SK-N-SH treated with all-trans-retinoic acid at 6 μM for 48 hours (cell line): Measurements from ENCODE around the gene CTBP2.

ENCODE experiments used
- ATAC-seq: fragments of 200-7000 bp; cut with Tn5 transposase; 3 replicates; pipeline ENCODE4 v1.9.1; 2020; ENCODE audit warnings: mild to moderate bottlenecking, moderate library complexity
- ARNTL ChIP-seq: fragments of 450-650 bp; formaldehyde crosslinking; IDR thresholded peaks from 2 replicates; pipeline ENCODE4 v1.5.0; 2020; ENCODE audit warnings: low read depth, mild to moderate bottlenecking, moderate library complexity, borderline replicate concordance
- BACH2 ChIP-seq: fragments of 250-450 bp; sonication (Bioruptor Pico); IDR thresholded peaks from 2 replicates; pipeline ENCODE4 v1.9.0; 2021; ENCODE audit warnings: mild to moderate bottlenecking, borderline replicate concordance
- CSDC2 ChIP-seq: fragments of 250-450 bp; sonication (Bioruptor Pico); IDR thresholded peaks from 2 replicates; pipeline ENCODE4 v1.5.0; 2020; ENCODE audit warnings: mild to moderate bottlenecking, moderate library complexity
- ESRRG ChIP-seq: fragments of 250-450 bp; sonication (Bioruptor Pico); IDR thresholded peaks from 2 replicates; pipeline ENCODE4 v1.6.1; 2021; ENCODE audit warnings: mild to moderate bottlenecking
- ISL1 ChIP-seq: fragments of 250-450 bp; sonication (Bioruptor Pico); IDR thresholded peaks from 2 replicates; pipeline ENCODE4 v2.1.2; 2022; ENCODE audit warnings: mild to moderate bottlenecking, moderate library complexity
- PPARA ChIP-seq: fragments of 250-450 bp; sonication (Bioruptor Pico); IDR thresholded peaks from 2 replicates; pipeline ENCODE4 v1.5.0; 2020; ENCODE audit warnings: mild to moderate bottlenecking, borderline replicate concordance
- RARB ChIP-seq: fragments of 250-450 bp; sonication (Bioruptor Pico); IDR thresholded peaks from 2 replicates; pipeline ENCODE4 v1.8.0; 2021; ENCODE audit warnings: mild to moderate bottlenecking, moderate library complexity
- SNAI2 ChIP-seq: fragments of 250-450 bp; sonication (Bioruptor Pico); IDR thresholded peaks from 2 replicates; pipeline ENCODE4 v1.5.0; 2020; ENCODE audit warnings: mild to moderate bottlenecking, moderate library complexity
- TOX ChIP-seq: fragments of 250-450 bp; sonication (Bioruptor Pico); IDR thresholded peaks from 2 replicates; pipeline ENCODE4 v1.8.0; 2021; ENCODE audit warnings: mild to moderate bottlenecking, moderate library complexity, borderline replicate concordance
- ZC3H10 ChIP-seq: fragments of 250-450 bp; sonication (Bioruptor Pico); IDR thresholded peaks from 2 replicates; pipeline ENCODE4 v1.5.1; 2021; ENCODE audit warnings: mild to moderate bottlenecking, moderate library complexity
- ZNF565 ChIP-seq: fragments of 450-650 bp; formaldehyde crosslinking; conservative IDR thresholded peaks from 2 replicates; pipeline ENCODE4 v1.5.0; 2020; ENCODE audit warnings: low read depth, mild to moderate bottlenecking, moderate library complexity
- ZNF70 ChIP-seq: fragments of 450-650 bp; formaldehyde crosslinking; IDR thresholded peaks from 2 replicates; pipeline ENCODE4 v1.5.0; 2020; ENCODE audit warnings: mild to moderate bottlenecking, moderate library complexity
- ZNF8 ChIP-seq: fragments of 450-650 bp; formaldehyde crosslinking; IDR thresholded peaks from 2 replicates; pipeline ENCODE4 v1.5.0; 2020; ENCODE audit warnings: mild to moderate bottlenecking, moderate library complexity
- TF ChIP-seq, protein P1 (sequence below): fragments of 250-450 bp; sonication (Bioruptor Pico); IDR thresholded peaks from 2 replicates; pipeline ENCODE4 v1.8.0; 2021; ENCODE audit warnings: low read depth, mild to moderate bottlenecking, moderate library complexity, borderline replicate concordance
- TF ChIP-seq, protein P2 (sequence below): fragments of 250-450 bp; sonication (Bioruptor Pico); IDR thresholded peaks from 2 replicates; pipeline ENCODE4 v1.5.0; 2020; ENCODE audit warnings: mild to moderate bottlenecking, moderate library complexity
- TF ChIP-seq, protein P3 (sequence below): fragments of 250-450 bp; sonication (Bioruptor Pico); IDR thresholded peaks from 2 replicates; pipeline ENCODE4 v1.5.1; 2020; ENCODE audit warnings: low read depth, mild to moderate bottlenecking, moderate library complexity
- TF ChIP-seq, protein P4 (sequence below): fragments of 250-450 bp; sonication (Bioruptor Pico); IDR thresholded peaks from 2 replicates; pipeline ENCODE4 v1.5.1; 2021; ENCODE audit warnings: mild to moderate bottlenecking, moderate library complexity

CTBP2 gene

DNA sequence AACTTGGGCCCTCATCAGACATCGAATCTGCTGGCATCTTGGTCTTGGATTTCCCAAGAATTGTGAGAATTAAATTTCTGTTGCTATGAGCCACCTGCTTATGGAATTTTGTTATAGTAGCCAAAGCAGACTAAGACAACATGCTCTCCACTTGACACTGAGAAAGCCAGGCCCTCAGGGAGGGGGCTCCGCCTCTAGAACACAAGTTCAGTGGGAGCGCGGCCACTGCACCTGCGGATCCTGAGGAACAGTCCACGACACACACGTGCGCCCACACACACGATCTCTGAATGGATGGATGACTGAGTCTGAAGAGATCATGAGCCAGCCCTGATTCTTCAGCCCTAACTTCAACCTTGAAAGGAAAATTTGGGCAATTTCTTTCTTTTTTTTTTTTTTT lies 73.7 kb downstream of the CTBP2 start:
- ATAC-seq = no peak
- no peak for TF ChIP-seq ESRRG (CRISPR knock-in tag)
- TF ChIP-seq, protein P1, sequence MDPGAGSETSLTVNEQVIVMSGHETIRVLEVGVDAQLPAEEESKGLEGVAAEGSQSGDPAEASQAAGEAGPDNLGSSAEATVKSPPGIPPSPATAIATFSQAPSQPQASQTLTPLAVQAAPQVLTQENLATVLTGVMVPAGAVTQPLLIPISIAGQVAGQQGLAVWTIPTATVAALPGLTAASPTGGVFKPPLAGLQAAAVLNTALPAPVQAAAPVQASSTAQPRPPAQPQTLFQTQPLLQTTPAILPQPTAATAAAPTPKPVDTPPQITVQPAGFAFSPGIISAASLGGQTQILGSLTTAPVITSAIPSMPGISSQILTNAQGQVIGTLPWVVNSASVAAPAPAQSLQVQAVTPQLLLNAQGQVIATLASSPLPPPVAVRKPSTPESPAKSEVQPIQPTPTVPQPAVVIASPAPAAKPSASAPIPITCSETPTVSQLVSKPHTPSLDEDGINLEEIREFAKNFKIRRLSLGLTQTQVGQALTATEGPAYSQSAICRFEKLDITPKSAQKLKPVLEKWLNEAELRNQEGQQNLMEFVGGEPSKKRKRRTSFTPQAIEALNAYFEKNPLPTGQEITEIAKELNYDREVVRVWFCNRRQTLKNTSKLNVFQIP (CRISPR knock-in tag) = no peak
- no peak for TF ChIP-seq ZNF8
- no peak for TF ChIP-seq RARB (CRISPR knock-in tag)
- TF ChIP-seq, protein P2, sequence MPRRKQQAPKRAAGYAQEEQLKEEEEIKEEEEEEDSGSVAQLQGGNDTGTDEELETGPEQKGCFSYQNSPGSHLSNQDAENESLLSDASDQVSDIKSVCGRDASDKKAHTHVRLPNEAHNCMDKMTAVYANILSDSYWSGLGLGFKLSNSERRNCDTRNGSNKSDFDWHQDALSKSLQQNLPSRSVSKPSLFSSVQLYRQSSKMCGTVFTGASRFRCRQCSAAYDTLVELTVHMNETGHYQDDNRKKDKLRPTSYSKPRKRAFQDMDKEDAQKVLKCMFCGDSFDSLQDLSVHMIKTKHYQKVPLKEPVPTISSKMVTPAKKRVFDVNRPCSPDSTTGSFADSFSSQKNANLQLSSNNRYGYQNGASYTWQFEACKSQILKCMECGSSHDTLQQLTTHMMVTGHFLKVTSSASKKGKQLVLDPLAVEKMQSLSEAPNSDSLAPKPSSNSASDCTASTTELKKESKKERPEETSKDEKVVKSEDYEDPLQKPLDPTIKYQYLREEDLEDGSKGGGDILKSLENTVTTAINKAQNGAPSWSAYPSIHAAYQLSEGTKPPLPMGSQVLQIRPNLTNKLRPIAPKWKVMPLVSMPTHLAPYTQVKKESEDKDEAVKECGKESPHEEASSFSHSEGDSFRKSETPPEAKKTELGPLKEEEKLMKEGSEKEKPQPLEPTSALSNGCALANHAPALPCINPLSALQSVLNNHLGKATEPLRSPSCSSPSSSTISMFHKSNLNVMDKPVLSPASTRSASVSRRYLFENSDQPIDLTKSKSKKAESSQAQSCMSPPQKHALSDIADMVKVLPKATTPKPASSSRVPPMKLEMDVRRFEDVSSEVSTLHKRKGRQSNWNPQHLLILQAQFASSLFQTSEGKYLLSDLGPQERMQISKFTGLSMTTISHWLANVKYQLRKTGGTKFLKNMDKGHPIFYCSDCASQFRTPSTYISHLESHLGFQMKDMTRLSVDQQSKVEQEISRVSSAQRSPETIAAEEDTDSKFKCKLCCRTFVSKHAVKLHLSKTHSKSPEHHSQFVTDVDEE (CRISPR knock-in tag) = no peak
- TF ChIP-seq TOX = no peak
- TF ChIP-seq, protein P3, sequence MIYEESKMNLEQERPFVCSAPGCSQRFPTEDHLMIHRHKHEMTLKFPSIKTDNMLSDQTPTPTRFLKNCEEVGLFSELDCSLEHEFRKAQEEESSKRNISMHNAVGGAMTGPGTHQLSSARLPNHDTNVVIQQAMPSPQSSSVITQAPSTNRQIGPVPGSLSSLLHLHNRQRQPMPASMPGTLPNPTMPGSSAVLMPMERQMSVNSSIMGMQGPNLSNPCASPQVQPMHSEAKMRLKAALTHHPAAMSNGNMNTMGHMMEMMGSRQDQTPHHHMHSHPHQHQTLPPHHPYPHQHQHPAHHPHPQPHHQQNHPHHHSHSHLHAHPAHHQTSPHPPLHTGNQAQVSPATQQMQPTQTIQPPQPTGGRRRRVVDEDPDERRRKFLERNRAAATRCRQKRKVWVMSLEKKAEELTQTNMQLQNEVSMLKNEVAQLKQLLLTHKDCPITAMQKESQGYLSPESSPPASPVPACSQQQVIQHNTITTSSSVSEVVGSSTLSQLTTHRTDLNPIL = no peak
- TF ChIP-seq CSDC2 = no peak
- TF ChIP-seq SNAI2 = no peak

DNA sequence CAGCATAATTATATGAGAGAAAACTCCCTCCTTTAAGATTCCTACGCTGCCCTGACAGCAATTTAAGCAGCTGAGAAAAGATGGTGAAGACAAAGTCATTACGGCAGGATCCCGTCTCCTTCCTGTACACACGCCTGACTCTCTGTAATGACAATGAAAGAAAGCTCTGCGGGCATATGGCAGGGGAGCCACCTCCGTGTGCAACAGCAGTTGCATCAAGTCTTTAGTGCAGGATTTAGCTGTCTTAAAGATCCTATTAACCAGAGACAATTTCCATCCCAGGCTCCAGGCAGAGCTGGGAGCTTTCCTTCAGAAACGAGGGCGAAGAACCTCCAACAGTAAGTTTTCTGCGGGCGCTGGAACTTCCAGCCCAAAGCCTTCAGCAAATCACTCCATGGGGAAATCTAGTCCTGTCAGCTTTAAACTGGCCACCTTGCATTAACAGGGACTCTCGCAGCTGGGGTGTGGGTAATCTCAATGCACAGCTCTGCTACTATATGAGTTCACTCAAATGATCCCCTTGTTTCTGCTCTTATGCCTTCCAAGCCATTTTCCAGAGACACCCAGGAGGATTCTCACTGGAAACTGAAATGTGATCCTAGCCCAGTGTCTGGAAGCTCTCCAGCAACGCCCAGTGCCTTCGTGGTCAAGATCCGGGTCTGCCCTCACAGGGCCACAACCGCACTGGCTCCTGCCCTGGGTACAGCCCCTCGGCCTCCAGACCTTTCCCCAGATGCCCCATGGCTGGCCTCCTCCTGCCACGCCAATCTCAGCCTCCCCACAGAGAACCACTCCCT lies 74.9 kb downstream of the CTBP2 start:
- ATAC-seq = peak; percentile 50
- TF ChIP-seq ESRRG (CRISPR knock-in tag) = no peak
- TF ChIP-seq ZNF8 = no peak

DNA sequence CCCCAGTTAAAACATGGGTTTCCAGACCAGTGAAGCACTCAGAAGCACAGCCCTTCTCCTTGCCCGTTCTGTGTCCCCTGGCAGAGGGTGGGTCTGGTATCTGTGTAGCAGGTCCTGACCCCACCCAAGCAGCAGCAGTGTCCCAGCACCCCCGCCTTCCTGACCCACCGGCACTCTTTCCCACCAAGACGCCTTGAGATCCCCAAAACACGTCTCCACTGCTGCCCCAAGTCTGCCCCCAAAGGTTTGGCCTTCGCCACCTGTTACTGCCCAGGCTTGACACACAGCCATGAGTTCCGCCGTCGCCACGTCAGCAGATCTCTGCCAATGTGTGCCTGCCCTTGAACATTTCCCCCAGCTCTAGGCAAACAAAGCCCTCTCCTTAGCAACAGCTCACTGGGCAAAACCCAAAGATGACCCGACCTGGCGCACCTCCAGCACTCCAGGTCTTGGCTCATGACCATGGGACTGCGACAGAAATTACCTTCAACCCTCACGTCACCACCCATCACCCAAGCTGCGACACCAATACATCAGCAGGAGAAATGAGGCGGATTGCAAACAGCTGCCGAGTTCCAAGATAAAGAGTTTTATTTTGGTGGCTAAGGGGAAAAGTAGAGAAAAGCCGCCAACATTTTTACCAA lies 75.6 kb downstream of the CTBP2 start:
- ATAC-seq = peak; percentile 32
- TF ChIP-seq ZNF70 = no peak
- no peak for TF ChIP-seq ZC3H10 (CRISPR knock-in tag)
- TF ChIP-seq TOX = no peak
- TF ChIP-seq ZNF565 = no peak
- TF ChIP-seq, protein P2 (CRISPR knock-in tag) = no peak
- TF ChIP-seq, protein P4, sequence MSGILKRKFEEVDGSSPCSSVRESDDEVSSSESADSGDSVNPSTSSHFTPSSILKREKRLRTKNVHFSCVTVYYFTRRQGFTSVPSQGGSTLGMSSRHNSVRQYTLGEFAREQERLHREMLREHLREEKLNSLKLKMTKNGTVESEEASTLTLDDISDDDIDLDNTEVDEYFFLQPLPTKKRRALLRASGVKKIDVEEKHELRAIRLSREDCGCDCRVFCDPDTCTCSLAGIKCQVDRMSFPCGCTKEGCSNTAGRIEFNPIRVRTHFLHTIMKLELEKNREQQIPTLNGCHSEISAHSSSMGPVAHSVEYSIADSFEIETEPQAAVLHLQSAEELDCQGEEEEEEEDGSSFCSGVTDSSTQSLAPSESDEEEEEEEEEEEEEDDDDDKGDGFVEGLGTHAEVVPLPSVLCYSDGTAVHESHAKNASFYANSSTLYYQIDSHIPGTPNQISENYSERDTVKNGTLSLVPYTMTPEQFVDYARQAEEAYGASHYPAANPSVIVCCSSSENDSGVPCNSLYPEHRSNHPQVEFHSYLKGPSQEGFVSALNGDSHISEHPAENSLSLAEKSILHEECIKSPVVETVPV (CRISPR knock-in tag) = no peak
- no peak for TF ChIP-seq PPARA (CRISPR knock-in tag)

DNA sequence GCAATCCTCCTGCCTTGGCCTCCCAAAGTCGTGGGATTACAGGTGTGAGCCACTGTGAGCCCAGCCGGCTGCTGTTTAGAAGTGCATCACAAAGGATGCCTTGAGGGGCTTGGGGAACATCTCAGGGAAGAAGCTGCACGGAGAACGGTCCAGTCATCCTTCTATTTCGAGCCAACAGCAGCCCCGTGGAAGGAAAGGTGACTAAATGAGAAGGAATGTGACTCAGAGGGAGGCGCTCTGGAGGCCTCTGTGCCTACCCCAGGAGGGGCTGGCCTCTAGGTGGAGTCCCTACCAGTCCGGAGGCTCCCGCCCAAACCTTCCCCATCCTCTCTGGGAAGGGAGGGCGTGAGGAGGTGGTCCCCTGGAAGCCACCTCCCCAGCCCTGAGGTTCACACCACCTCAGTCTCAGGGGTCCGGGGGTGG lies 76.2 kb downstream of the CTBP2 start:
- ATAC-seq = peak; percentile 94
- TF ChIP-seq BACH2 (no peak), ZC3H10 (CRISPR knock-in tag) (no peak), ISL1 (CRISPR knock-in tag) (no peak), ESRRG (CRISPR knock-in tag) (no peak), ZNF70 (no peak), TOX (no peak), ARNTL (CRISPR knock-in tag) (no peak), ZNF565 (no peak)
- TF ChIP-seq, protein P3 = no peak
- TF ChIP-seq, protein P1 (CRISPR knock-in tag) = no peak
- TF ChIP-seq, protein P2 (CRISPR knock-in tag) = no peak
